ENCODE results near the gene RPL28. TPM values are rescaled to one million over a fixed set of nuclear protein-coding genes. Genes with fewer than 3 reads are reported as not detected.

RPL28 gene
- total RNA-seq, 1 donor from 2014 or later: 1,343 TPM

DNA sequence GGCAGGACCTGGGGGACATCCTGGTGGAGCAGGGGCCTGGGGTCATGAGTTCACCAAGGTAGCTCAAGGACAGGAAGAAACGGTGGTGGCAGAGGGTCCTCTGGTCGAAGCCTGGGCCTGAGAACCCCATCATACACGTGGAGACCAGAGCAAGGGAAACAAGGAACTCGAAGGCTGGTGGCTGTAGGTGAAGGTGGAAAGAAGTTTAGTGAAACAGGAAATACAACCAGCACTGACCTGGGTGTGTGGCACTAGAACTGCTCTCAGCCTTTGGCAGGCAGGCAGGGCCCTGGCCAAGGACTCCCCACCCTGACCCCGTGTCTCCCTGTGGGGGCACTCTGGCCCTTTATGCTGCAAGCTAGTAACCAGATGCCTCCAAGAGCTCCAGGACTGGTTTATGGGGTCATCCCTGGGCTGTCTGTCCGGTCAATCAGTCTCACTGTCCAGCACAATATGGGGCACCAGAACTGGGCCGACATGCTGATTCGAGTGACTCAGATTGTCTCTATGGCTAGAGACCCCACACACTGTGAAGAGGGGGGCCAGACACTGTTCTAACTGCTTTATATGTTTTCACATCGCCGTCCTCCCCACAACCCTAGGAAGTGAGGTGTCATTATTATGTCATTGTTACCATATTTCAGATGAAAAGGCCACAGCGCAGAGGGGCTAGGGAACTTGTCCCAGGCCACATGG is 35.0 kb upstream of the RPL28 start:
- Mint-ChIP-seq H3K4me3 (ENCODE audit: unreplicated experiment) (no peak overlapping the region), H3K4me1 (ENCODE audit: low read depth) (peaks cover 14% of the 10 kb centered on the region), H3K27ac (ENCODE audit: unreplicated experiment) (no peak overlapping the region), H3K36me3 (ENCODE audit: low read depth) (no peaks in the 10 kb centered on the region), H3K27me3 (ENCODE audit: low read depth) (peaks cover 32% of the 10 kb centered on the region), H3K9me3 (ENCODE audit: low read depth) (no peaks in the 10 kb centered on the region)
- TF ChIP-seq, protein P1, sequence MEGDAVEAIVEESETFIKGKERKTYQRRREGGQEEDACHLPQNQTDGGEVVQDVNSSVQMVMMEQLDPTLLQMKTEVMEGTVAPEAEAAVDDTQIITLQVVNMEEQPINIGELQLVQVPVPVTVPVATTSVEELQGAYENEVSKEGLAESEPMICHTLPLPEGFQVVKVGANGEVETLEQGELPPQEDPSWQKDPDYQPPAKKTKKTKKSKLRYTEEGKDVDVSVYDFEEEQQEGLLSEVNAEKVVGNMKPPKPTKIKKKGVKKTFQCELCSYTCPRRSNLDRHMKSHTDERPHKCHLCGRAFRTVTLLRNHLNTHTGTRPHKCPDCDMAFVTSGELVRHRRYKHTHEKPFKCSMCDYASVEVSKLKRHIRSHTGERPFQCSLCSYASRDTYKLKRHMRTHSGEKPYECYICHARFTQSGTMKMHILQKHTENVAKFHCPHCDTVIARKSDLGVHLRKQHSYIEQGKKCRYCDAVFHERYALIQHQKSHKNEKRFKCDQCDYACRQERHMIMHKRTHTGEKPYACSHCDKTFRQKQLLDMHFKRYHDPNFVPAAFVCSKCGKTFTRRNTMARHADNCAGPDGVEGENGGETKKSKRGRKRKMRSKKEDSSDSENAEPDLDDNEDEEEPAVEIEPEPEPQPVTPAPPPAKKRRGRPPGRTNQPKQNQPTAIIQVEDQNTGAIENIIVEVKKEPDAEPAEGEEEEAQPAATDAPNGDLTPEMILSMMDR (IDR thresholded peaks at IDR 0.05): no peak
- DNase-seq (ENCODE audit: low spot score): no peak

DNA sequence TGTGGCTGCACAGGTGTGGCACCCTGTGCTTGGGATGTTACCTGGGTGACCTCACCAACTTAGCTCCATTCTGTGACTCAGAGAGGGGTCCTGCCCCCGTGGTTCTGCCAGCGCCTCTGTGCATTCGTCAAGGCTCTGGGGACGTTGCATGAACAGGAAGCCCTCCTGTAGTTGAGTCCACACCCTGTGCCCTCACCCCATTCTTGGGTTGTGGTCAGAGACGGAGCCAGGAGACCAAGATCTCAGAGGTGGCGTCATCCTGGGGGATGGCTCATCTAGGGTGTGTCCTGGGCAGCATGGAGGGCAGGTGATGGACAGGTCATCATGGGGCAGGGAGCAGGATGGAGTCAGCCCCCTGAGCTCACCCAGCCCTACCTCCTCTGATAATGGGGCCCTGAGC is 33.7 kb upstream of the RPL28 start:
- no peak overlapping the region for H3K27ac Mint-ChIP-seq (ENCODE audit: unreplicated experiment)
- TF ChIP-seq, protein P1 (IDR thresholded peaks at IDR 0.05): no peak
- no peak overlapping the region for H3K4me3 Mint-ChIP-seq (ENCODE audit: unreplicated experiment)
- H3K4me1 Mint-ChIP-seq (ENCODE audit: low read depth): peaks cover 14% of the 10 kb centered on the region
- no peaks in the 10 kb centered on the region for H3K36me3 Mint-ChIP-seq (ENCODE audit: low read depth)
- no peak for DNase-seq (ENCODE audit: low spot score)
- H3K27me3 Mint-ChIP-seq (ENCODE audit: low read depth): peaks cover 33% of the 10 kb centered on the region
- no peaks in the 10 kb centered on the region for H3K9me3 Mint-ChIP-seq (ENCODE audit: low read depth)

DNA sequence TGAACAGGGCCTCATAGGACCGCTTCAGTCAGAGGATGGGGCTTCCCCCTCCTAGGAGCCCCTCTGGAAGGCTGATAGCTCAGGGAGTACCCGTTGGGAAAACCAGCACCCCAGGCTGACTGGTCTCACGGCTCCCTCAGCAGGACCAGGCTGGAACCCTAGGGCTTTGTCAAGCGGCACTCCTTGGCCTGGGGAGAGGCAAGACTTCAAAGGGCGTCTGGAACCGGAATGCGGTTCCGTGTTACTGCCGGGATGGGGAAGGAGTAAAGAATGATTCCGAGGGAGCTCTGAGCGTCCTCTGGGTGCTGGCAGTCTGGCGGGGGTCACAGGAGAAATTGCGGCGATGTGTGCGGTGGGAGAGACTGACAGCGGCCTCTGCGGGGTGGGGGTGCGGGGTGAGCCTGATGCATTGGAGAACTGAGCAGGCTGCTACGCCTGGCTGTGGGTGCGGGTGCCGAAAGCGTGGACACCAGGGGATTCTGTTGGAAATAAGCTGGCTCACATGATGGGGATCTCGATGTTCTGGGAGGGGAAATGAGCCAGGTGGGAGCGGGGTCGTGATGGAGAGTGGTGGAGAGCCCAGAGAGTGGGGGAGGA is 33.1 kb upstream of the RPL28 start:
- Mint-ChIP-seq H3K27ac (ENCODE audit: unreplicated experiment) (peak overlapping the region; percentile 41), H3K27me3 (ENCODE audit: low read depth) (peaks cover 38% of the 10 kb centered on the region), H3K4me3 (ENCODE audit: unreplicated experiment) (no peak overlapping the region), H3K9me3 (ENCODE audit: low read depth) (no peaks in the 10 kb centered on the region), H3K36me3 (ENCODE audit: low read depth) (no peaks in the 10 kb centered on the region), H3K4me1 (ENCODE audit: low read depth) (peaks cover 14% of the 10 kb centered on the region)
- no peak for DNase-seq (ENCODE audit: low spot score)
- TF ChIP-seq, protein P1 (IDR thresholded peaks at IDR 0.05): no peak

DNA sequence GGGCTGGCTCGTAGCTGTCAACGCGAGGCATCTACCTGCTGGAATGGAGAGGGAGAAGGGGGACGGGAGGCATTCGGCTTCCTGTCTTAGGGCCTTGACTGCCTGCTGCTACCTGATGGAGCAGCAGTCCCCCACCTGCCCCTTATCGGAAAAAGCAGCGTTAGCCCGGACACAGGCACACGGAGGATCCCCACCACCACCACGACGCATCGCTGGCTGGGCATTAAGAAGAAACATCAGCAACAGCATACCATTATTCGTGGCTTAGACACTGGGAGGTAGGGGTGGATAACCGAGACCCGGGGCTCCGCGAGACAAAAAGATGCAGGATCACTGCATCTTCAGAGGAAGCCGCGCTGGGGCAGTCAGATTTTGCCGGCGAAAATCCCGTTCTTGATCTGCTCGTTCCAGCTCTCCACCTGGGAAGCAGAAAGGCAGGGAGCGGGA is 32.4 kb upstream of the RPL28 start:
- H3K27me3 Mint-ChIP-seq (ENCODE audit: low read depth): peaks cover 38% of the 10 kb centered on the region
- no peaks in the 10 kb centered on the region for H3K9me3 Mint-ChIP-seq (ENCODE audit: low read depth)
- peak overlapping the region; percentile 22 for H3K27ac Mint-ChIP-seq (ENCODE audit: unreplicated experiment)
- peaks cover 14% of the 10 kb centered on the region for H3K4me1 Mint-ChIP-seq (ENCODE audit: low read depth)
- TF ChIP-seq, protein P1 (IDR thresholded peaks at IDR 0.05): no peak
- peak; percentile 70 for DNase-seq (ENCODE audit: low spot score)
- H3K36me3 Mint-ChIP-seq (ENCODE audit: low read depth): no peaks in the 10 kb centered on the region
- H3K4me3 Mint-ChIP-seq (ENCODE audit: unreplicated experiment): peak overlapping the region; percentile 69

DNA sequence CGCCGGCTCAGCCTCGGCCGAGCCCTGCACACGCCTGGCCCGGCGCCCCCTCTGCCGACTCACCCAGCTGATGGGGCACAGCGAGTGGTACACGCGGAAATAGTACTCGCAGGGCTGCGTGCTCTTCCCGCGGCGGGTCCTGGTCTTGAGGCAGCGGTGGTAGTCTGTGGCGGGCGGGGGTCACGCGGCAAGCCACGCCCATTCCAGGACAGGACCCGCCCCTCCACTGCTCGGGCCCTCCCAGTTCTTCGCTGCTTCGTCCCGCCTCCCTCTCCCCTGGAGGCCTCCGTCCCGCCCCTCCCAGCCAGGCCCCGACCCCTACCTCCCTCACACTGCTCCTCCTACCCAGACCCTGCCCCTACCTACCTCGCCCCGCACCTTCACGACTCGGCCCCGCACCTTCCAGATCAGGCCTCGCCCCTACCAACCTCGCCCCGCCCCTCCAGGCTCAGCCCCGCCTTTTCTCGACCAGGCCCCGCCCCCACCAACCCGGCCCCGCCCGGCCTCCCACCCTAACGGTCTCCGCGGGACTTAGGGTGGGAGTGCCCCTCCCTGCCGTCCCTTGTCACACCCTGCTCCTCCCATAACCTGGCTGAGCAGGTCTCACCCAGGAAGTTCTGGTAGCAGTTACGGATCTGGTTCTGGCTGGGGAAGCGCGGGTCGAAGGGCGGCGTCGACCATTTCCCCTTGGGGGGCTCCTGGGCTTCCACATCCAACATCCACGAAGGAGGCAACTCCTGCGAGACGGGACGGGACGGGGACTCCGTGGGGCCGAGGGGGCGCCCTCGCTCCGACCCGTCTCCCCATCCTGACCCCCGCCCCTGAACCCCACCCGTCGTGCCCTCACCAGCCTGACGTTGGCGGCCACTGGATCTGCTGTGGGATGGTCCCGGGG is 31.7 kb upstream of the RPL28 start:
- no peak overlapping the region for H3K27ac Mint-ChIP-seq (ENCODE audit: unreplicated experiment)
- no peaks in the 10 kb centered on the region for H3K9me3 Mint-ChIP-seq (ENCODE audit: low read depth)
- H3K36me3 Mint-ChIP-seq (ENCODE audit: low read depth): no peaks in the 10 kb centered on the region
- peaks cover 38% of the 10 kb centered on the region for H3K27me3 Mint-ChIP-seq (ENCODE audit: low read depth)
- H3K4me3 Mint-ChIP-seq (ENCODE audit: unreplicated experiment): peak overlapping the region; percentile 69
- peaks cover 14% of the 10 kb centered on the region for H3K4me1 Mint-ChIP-seq (ENCODE audit: low read depth)
- TF ChIP-seq, protein P1 (IDR thresholded peaks at IDR 0.05): no peak
- peak; percentile 65 for DNase-seq (ENCODE audit: low spot score)
